ENCODE data around the gene PAAF1.

Gene PAAF1

GRCh38 chr11:73902303-73902702, 25.5 kb downstream of the PAAF1 start:
- Histone ChIP-seq H3K4me1 (ENCODE audit: insufficient read depth, low read length, severe bottlenecking) (no peaks in the 10 kb centered on the region), H3K4me2 (ENCODE audit: low read length) (no peak overlapping the region), H4K20me1 (ENCODE audit: insufficient read depth, low read length) (no peaks in the 10 kb centered on the region), H3K9me2 (ENCODE audit: low read depth, low read length) (no peaks in the 10 kb centered on the region), H3K27me3 (ENCODE audit: insufficient read depth, low read length) (no peaks in the 10 kb centered on the region), H3K36me3 (ENCODE audit: insufficient read depth, low read length) (peaks cover 24% of the 10 kb centered on the region; the same call in 1 of the 2 replicates), H3K27ac (ENCODE audit: low read depth, low read length, poor library complexity, severe bottlenecking) (no peak overlapping the region), H3K79me2 (ENCODE audit: insufficient read depth, low read length) (no peaks in the 10 kb centered on the region), H3K9me3 (ENCODE audit: low read length) (no peaks in the 10 kb centered on the region), H2AFZ (ENCODE audit: low read length) (no peak overlapping the region), H3K4me3 (ENCODE audit: low read depth, low read length, poor library complexity, severe bottlenecking) (no peak overlapping the region), H3K9ac (ENCODE audit: low read length) (no peak overlapping the region), H3F3A (ENCODE audit: insufficient read depth, low read length) (no peaks in the 10 kb centered on the region)
- TF ChIP-seq EZH2 (IDR thresholded peaks at IDR 0.05; ENCODE audit: borderline replicate concordance, low read length), result no peak
- TF ChIP-seq CTCF (IDR thresholded peaks at IDR 0.05; ENCODE audit: low read length), result no peak

GRCh38 chr11:73907191-73907590, 30.4 kb downstream of the PAAF1 start:
- Histone ChIP-seq H3K27ac (ENCODE audit: low read depth, low read length, poor library complexity, severe bottlenecking) (no peak overlapping the region), H3K9me2 (ENCODE audit: low read depth, low read length) (no peaks in the 10 kb centered on the region), H3K9ac (ENCODE audit: low read length) (no peak overlapping the region), H3K27me3 (ENCODE audit: insufficient read depth, low read length) (no peaks in the 10 kb centered on the region), H3K4me1 (ENCODE audit: insufficient read depth, low read length, severe bottlenecking) (no peaks in the 10 kb centered on the region), H3K36me3 (ENCODE audit: insufficient read depth, low read length) (peaks cover 21% of the 10 kb centered on the region), H3K4me3 (ENCODE audit: low read depth, low read length, poor library complexity, severe bottlenecking) (no peak overlapping the region), H4K20me1 (ENCODE audit: insufficient read depth, low read length) (no peaks in the 10 kb centered on the region), H3K4me2 (ENCODE audit: low read length) (no peak overlapping the region), H3F3A (ENCODE audit: insufficient read depth, low read length) (no peaks in the 10 kb centered on the region), H2AFZ (ENCODE audit: low read length) (no peak overlapping the region), H3K9me3 (ENCODE audit: low read length) (no peaks in the 10 kb centered on the region), H3K79me2 (ENCODE audit: insufficient read depth, low read length) (no peaks in the 10 kb centered on the region)
- TF ChIP-seq EZH2 (IDR thresholded peaks at IDR 0.05; ENCODE audit: borderline replicate concordance, low read length) (no peak), CTCF (IDR thresholded peaks at IDR 0.05; ENCODE audit: low read length) (no peak; the same call in 1 of the 2 replicates)

GRCh38 chr11:73912026-73912425, 35.2 kb downstream of the PAAF1 start:
- H3K9ac ChIP-seq (ENCODE audit: low read length), result no peak overlapping the region
- H3K9me2 ChIP-seq (ENCODE audit: low read depth, low read length), result no peaks in the 10 kb centered on the region
- H3K27ac ChIP-seq (ENCODE audit: low read depth, low read length, poor library complexity, severe bottlenecking), result no peak overlapping the region
- no peaks in the 10 kb centered on the region for H3K27me3 ChIP-seq (ENCODE audit: insufficient read depth, low read length)
- TF ChIP-seq EZH2 (IDR thresholded peaks at IDR 0.05; ENCODE audit: borderline replicate concordance, low read length) (no peak), CTCF (IDR thresholded peaks at IDR 0.05; ENCODE audit: low read length) (no peak)
- H3K36me3 ChIP-seq (ENCODE audit: insufficient read depth, low read length), result peaks cover 14% of the 10 kb centered on the region
- H3K4me1 ChIP-seq (ENCODE audit: insufficient read depth, low read length, severe bottlenecking), result no peaks in the 10 kb centered on the region
- H3K9me3 ChIP-seq (ENCODE audit: low read length), result no peaks in the 10 kb centered on the region
- H3K4me3 ChIP-seq (ENCODE audit: low read depth, low read length, poor library complexity, severe bottlenecking), result no peak overlapping the region
- H2AFZ ChIP-seq (ENCODE audit: low read length), result no peak overlapping the region
- no peaks in the 10 kb centered on the region for H4K20me1 ChIP-seq (ENCODE audit: insufficient read depth, low read length)
- H3K79me2 ChIP-seq (ENCODE audit: insufficient read depth, low read length), result no peaks in the 10 kb centered on the region
- H3F3A ChIP-seq (ENCODE audit: insufficient read depth, low read length), result no peaks in the 10 kb centered on the region
- no peak overlapping the region for H3K4me2 ChIP-seq (ENCODE audit: low read length)

Data from OCI-LY1 (cell line).